T-helper 1 cell treated with Interleukin-12 subunit alpha and Interleukin-12 subunit beta and Interleukin-4 antibody, amounts not matched to agents 30 ng/mL and 1 ng/mL, for 36 hours (primary cell): Measurements from ENCODE around the gene HOXD10. TPM values are rescaled to one million over a fixed set of nuclear protein-coding genes. Genes with fewer than 3 reads are reported as not detected.

Experiments used
- intact Hi-C: fragments of 100-400 bp; cut with micrococcal nuclease; formaldehyde crosslinking; loops from one replicate; pipeline ENCODE4 v1.15.1; 2024
- total RNA-seq: library from RNA; stranded (reverse); gene quantifications from 2 replicates; pipeline ENCODE4 v1.2.3, GENCODE V29; 2022

The HOXD10 gene
- total RNA-seq, 1 donor from 2014 or later = not detected

DNA sequence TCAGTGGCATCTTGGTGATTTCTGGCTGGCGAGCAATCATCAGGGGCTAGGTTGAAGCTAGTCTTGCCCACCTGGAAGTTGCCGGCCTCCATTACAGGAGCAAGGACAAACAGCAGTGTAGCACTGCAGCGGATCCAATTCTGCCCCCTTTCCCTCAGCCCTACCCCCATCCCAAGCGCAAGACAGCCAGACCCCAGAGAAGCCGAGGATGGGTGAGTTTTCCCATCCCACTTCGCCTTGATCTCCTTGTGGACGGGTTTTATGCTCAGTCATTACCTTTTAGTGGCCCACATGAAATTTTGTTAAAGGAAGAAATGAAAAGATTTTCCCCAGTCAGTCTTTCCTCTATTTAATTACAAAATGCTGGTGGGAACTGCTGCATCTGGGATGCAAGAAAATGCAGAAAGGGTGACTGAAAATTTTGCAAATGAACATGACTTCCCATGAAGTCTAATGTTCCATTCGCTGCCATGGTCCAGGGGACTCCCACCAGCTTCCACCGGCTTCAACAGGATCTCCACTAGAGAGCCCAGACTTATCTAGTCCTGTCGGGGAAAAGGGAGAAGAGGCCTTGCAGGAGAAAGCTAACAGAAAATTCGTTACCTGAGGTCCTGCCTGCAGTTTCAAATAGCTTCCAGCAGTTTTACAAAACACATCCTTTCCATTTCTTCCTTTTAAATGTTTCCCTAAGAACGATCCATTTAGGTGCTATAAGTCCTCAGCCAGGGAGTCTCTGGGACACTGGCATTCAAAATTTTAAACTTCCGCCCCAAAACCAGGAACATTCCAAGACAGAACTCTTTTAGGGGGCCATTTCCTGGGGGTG is 4.0 kb downstream of the HOXD10 start:
- intact Hi-C loops = loop anchor here (1.0 kb wide), 1 partner anchor 12 kb away; no protein-coding TSS in a partner anchor

DNA sequence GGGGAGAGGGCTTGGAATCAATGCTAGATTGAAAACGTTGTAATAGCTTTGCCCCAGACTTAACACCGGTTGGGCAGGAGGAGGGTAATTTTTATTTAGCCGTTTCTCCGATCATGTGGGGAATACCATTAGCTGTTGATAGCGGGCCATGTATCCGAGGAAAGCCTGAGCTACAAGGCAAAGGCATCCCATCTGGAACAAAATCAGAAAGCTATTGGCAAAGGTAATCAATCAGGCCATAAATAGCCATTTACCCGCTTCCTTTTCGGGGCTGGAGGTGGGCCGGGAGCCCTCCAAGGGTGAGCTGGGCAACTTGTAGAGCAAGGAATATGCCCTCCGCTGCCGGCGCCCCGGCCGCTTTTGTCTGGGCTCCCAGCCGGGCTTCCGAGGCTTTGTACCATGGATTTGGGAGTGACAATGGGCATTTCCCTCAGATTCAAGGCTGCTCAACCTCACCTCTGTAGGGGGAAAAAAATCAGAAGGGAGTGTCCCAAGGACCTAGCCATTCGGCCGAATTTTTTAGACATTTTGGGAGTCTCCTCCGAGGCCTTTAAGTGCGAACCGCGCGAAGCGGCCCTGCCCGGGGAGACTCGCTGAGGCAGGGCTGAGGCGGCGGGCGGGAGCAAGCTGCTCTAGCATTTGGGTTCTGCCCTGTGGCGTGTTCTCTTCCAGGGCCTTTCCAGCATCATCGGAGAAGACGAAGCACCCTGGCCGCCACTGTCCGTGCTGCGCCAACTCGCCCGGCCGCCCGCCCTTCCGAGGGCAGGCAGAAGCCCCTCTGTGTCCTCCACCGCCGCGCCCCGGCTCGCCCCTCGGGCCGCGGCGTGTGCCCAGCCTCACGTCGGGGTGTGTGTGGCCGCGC is 4.8 kb downstream of the HOXD10 start:
- intact Hi-C loops = loop anchor here (1.0 kb wide), 1 partner anchor 11 kb away; no protein-coding TSS in a partner anchor

DNA sequence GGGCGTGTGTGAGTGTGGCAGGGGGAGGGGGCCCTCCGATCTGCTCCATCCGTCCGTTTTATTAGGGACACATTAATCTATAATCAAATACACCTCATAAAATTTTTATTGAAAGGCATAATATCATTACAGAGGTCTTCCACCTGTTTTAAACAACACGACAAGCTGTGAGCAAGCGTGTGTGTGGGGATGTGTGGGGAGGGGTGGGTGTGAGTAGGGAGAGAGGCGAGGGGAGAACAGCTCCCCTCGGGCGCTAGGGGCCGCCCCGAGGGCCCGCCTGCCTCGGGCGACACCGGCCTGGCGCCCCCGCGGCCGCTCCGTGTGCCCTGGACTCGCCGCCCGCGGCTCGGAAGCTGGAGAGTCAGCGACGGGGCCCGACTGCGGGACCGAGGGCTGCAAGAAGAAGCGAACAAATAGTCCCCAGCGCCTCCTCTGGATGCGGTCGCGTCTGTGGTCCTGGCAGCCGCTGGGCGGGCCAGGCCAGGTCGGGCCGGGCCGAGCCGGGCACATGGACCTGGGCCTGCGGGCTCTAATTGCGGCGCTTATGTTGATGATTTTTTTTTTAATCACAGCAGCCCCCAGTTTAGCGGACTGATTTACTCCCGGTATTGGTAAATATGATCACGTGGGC is 5.6 kb downstream of the HOXD10 start:
- intact Hi-C loops = no loop called here

DNA sequence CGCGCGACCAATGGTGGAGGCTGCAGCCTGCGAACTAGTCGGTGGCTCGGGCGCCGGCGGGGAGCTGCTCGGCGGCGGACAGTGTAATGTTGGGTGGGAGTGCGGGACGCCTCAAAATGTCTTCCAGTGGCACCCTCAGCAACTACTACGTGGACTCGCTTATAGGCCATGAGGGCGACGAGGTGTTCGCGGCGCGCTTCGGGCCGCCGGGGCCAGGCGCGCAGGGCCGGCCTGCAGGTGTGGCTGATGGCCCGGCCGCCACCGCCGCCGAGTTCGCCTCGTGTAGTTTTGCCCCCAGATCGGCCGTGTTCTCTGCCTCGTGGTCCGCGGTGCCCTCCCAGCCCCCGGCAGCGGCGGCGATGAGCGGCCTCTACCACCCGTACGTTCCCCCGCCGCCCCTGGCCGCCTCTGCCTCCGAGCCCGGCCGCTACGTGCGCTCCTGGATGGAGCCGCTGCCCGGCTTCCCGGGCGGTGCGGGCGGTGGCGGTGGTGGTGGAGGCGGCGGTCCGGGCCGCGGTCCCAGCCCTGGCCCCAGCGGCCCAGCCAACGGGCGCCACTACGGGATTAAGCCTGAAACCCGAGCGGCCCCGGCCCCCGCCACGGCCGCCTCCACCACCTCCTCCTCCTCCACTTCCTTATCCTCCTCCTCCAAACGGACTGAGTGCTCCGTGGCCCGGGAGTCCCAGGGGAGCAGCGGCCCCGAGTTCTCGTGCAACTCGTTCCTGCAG is 6.3 kb downstream of the HOXD10 start, which contains the start of gene HOXD9:
Gene HOXD9, plus strand, starts transcription at position 37 of the 728 bp plus-strand sequence. Its CDS starts 50 bp downstream, at position 87.
- intact Hi-C loops = no loop called here

DNA sequence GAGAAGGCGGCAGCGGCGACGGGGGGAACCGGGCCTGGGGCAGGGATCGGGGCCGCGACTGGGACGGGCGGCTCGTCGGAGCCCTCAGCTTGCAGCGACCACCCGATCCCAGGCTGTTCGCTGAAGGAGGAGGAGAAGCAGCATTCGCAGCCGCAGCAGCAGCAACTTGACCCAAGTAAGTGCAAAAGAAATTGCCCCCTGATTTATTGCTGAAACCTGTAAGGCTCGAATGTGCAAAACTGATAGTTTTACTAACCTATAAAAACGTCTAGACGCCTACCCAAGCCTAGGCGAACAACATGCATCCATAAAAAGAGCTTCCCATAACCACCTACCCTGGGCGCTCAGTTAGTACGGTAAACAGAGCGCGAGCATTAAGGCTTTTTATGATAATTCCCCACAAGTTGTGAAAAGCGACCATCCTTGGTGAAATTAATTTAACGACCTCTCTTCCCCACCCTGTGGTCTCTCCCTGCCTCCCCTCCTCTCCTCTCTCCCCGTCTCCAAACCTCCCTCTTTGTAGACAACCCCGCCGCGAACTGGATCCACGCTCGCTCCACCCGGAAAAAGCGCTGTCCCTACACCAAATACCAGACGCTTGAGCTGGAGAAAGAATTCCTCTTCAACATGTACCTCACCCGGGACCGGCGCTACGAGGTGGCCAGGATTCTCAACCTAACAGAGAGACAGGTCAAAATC is 7.0 kb downstream of the HOXD10 start:
- intact Hi-C loops = no loop called here

GRCh38 chr2:176124110-176124946 is 7.8 kb downstream of the HOXD10 start:
- intact Hi-C loops = no loop called here

DNA sequence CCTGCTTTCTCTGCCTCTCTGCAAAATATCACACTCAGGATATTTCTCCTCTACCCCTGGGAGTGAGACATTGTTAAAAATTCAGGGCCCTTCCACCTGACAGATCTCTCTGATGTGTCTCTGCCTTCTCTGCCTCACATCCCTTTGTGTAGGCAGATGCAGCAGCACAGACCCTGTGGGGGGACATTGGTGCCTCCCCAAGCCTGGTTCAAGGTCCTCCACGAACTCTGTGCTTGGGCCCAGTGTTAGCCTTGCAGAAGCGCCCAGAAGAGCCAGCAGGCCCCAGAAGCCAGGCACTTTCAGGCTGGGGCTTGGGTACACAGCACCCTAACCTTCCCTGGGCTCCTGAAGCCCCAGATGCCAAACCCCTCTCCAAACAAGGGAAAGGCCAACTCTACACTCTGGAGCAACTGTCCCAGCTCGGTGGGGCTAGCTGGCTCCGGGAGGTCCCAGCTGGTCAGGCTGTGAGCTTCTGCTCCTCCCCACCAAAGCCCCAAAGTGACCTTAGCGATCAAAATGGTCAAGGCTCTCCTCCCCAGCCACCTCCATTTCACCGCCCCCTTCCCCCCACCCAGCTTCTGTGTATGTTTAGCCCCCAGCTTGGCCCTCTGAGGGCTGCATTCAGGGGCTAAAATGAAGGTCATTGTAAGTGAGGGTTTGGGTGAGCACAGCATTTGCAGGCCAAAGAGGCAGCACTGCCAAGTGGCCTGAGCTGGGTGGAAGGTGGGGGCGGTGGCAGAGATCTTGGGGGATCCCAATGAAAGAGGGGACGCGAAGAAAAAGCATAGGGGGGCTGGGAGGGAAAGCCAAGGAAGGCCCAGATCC is 8.6 kb downstream of the HOXD10 start:
- intact Hi-C loops = loop anchor here (5.0 kb wide), 1 partner anchor 1597 kb away; no protein-coding TSS in a partner anchor

DNA sequence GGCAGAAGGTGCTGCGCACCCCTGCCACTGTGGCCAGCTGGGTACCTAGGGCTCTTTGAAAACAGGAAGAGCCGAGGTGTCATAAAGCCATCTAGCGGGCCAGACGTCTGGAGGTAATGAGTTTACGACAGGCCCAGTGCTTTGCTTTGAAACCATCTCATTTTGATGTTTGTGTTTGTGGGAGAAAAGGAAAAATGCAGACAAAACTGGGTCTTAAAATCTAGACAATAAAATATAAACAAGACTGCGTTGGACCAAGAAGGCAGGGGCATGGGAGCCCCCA is 9.1 kb downstream of the HOXD10 start:
- intact Hi-C loops = loop anchor here (5.0 kb wide), 1 partner anchor 1597 kb away; no protein-coding TSS in a partner anchor

DNA sequence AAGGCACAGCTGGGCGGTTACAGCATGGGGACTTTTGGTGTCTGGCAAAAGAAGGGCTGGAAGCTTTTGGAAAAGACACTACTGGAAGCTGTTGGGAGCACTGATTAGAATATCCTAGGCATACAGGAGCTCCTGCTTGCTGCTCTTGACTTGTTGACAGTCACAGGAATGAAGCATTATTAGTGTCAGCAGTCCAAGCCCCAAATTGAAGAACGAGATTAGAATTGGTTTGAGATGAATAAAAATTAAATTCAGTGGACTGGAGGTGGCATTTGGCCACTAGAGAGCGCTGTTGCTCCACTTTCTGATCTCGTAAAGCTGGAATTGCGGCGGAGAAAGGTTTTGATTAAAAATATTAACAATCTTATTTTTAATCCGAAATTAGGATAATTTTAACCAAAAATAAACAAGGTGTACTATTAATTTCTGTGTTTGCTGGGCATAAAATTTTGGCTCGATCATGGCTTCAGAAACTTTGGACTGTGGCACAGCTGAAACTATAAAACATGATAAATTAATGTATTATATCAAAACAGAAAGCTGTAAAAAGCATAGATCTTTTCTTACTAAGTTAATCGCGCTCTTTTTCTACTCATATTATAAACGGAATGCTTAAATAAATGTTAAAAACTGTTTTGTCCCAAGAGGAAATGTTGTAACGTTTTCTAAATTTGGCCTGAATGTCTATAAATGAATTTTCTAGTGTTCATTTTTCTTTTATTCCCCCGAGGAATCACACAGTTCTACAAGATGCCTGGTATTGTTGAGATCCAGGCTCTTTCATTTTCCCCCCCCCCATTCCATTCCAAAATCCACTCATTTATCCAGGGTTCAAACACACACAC is 10.6 kb downstream of the HOXD10 start:
- intact Hi-C loops = loop anchor here (1.0 to 5.0 kb wide), 6 partner anchors 328 to 1595 kb away; no protein-coding TSS in a partner anchor

GRCh38 chr2:176127774-176128072 is 11.1 kb downstream of the HOXD10 start:
- intact Hi-C loops = loop anchor here (1.0 to 5.0 kb wide), 7 partner anchors 328 to 1595 kb away; no protein-coding TSS in a partner anchor

GRCh38 chr2:176128172-176128981 is 11.8 kb downstream of the HOXD10 start:
- intact Hi-C loops = loop anchor here (1.0 to 5.0 kb wide), 2 partner anchors 426 to 1594 kb away; no protein-coding TSS in a partner anchor

DNA sequence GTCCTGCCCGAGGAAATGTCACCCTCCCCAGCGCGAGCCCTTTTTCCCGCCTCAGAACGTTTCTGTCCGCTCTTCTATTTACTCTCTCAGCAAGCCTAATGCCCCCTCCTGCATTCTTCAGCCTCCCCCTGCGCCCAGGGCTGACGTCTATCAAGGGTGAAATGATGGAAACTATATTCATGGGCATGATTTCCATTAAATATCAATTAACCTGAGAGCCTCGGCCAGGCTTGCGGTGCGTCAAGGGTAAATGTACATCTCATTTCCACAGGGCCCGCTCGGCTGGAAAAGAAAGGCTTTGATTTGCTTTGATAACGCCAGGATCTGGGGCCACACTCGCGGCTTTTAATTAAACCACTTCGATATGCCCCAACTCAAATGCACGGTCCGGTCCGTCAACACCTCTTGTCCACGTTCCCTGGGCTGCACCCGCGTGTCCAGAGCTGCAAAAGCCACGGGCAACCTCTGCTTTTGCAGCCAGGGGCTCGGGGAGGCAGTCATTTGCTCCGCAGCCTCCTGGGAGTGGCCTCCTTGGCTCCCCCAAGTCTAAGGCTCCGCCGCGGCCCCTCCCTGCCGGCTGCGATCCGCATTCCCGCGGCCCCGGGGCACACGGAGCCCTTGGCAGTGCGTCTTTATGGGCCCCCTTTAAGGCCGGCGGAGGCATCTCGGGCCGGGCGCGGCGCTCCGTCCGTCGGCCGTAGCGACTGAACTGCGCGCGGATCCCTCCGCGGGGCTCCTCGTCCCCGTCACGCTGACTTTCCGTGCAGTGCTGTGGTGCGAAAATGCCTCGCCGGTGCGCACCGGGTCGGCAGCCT is 12.6 kb downstream of the HOXD10 start, which contains the start of gene HOXD8:
Gene HOXD8, plus strand, starts transcription at position 724 of the 815 bp plus-strand sequence. CDS start 662 bp downstream, outside the sequence.
- intact Hi-C loops = loop anchor here (1.0 to 5.0 kb wide), 2 partner anchors 425 to 1593 kb away; no protein-coding TSS in a partner anchor

DNA sequence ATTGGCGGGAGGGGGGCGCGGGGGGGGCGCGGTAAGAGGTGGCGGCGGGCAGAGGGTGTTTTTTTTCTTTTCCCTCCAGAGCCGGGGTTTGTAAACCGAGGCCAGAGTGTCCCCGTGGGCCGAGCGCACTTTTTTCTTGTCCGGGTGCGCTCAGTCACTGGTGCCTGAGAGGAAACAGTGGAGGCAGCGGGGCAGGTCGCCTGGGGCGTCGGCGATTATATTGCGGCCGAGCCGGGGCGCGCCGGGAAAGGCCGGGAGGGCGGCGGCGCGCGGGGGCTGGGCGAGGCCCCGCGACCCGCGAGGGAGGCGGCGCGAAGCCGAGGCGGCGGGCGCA is 13.2 kb downstream of the HOXD10 start:
- intact Hi-C loops = loop anchor here (5.0 kb wide), 2 partner anchors 32 to 1593 kb away; partner anchors contain the start of gene HOXD12

DNA sequence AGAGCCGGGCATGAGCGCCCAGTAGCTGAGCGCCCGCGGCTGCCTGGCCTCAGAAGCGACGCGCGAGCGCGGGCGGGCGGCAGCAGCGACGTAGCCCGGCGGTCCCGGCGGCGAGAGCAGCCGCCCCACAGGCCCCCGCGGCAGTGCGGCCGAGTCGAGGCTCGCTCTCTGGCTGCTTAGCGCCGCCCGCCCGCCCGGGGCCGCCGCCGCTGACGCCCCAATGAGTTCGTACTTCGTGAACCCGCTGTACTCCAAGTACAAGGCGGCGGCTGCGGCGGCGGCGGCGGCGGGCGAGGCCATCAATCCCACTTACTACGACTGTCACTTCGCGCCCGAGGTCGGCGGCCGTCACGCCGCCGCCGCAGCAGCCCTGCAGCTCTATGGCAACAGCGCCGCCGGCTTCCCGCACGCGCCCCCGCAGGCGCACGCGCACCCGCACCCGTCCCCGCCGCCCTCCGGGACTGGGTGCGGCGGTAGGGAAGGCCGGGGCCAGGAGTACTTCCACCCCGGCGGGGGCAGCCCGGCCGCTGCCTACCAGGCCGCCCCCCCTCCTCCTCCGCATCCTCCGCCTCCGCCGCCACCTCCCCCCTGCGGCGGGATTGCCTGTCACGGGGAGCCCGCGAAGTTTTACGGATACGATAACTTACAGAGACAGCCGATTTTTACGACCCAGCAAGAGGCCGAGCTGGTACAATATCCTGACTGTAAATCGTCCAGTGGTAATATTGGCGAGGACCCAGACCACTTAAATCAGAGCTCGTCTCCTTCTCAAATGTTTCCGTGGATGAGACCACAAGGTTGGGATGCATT is 13.8 kb downstream of the HOXD10 start:
- intact Hi-C loops = loop anchor here (5.0 kb wide), 1 partner anchor 33 kb away; the partner anchor contains the start of gene HOXD12
